ENCODE results near the gene SLC15A1. TPM values are rescaled to one million over a fixed set of nuclear protein-coding genes. Genes with fewer than 3 reads are reported as not detected.

SLC15A1 gene
- total RNA-seq, 1 donor from 2014 or later, result 1.1 TPM

DNA sequence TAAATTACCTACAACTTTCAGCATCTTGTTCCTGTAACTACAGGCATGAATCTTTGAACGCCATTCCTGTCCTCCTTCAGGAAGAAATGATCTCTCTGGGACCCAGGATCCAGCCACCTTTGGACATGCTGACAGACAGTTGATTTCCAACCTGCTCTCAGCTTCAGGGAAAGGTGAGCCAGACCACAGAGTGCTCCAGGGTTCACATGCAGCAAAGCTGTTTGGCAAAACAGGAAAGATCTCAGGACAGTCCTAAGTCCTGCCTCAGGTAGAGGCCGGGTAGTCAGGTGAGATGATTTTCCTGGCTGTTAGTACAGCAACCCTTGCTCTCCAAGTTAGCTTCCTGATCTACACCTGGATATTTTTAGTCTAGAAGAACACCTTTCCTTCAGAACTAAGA is 9.1 kb downstream of the SLC15A1 start:
- no peak for DNase-seq (ENCODE audit: low read depth)
- Histone ChIP-seq H3K27me3 (ENCODE audit: control insufficient read depth, insufficient read depth, low read length) (no peaks in the 10 kb centered on the region), H3K36me3 (ENCODE audit: control insufficient read depth, insufficient read depth, low read length) (no peaks in the 10 kb centered on the region), H3K4me3 (ENCODE audit: low read depth, low read length) (no peak overlapping the region)
- TF ChIP-seq CTCF (IDR thresholded peaks at IDR 0.05; ENCODE audit: insufficient read depth, low read length, poor library complexity, severe bottlenecking), result no peak

DNA sequence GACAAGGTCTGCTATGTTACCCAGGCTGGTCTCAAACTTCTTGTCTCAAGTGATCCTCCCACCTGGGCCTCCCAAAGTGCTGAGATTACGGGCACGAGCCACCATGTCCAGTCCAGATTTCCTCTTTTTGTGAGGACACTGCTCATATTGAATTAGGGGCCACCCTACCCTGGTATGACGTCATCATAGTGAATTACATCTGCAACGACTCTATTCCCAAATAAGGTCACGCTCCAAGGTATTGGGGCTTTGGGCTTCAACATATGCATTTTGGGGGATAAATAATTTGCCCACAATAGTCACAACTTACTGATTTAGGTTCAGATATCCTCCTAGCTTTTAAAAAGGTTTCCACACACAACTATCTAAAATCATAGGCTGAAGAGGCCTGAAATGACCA is 9.5 kb downstream of the SLC15A1 start:
- H3K4me3 ChIP-seq (ENCODE audit: low read depth, low read length), result no peak overlapping the region
- H3K36me3 ChIP-seq (ENCODE audit: control insufficient read depth, insufficient read depth, low read length), result no peaks in the 10 kb centered on the region
- no peak for TF ChIP-seq CTCF (IDR thresholded peaks at IDR 0.05; ENCODE audit: insufficient read depth, low read length, poor library complexity, severe bottlenecking)
- no peaks in the 10 kb centered on the region for H3K27me3 ChIP-seq (ENCODE audit: control insufficient read depth, insufficient read depth, low read length)
- no peak for DNase-seq (ENCODE audit: low read depth)

- no peak for TF ChIP-seq CTCF (IDR thresholded peaks at IDR 0.05; ENCODE audit: insufficient read depth, low read length, poor library complexity, severe bottlenecking)
- no peak overlapping the region for H3K4me3 ChIP-seq (ENCODE audit: low read depth, low read length)
- no peaks in the 10 kb centered on the region for H3K36me3 ChIP-seq (ENCODE audit: control insufficient read depth, insufficient read depth, low read length)
- DNase-seq (ENCODE audit: low read depth), result no peak
- no peaks in the 10 kb centered on the region for H3K27me3 ChIP-seq (ENCODE audit: control insufficient read depth, insufficient read depth, low read length)
These were observed 10.6 kb downstream of the SLC15A1 start for GRCh38 chr13:98741741-98742435.

DNA sequence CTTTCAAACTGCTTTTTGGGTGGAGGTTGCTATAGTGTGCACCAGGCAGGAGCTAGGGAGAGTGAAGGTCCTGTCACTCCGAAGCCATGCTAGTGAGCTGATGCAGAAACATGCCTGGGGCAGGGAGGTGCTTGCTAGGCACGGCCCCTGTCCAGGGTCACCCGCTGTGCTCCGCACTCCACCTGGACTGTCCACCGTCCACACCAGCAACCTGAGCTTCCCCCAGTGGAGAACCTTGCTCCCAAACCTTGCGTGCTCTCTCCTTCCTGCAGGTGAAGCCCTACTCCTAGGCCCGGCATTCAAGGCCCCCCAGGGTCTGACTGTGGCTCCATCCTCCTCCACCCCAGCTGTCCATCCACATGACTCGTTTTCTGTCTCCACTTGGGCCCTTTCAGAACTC is 12.3 kb downstream of the SLC15A1 start:
- no peaks in the 10 kb centered on the region for H3K36me3 ChIP-seq (ENCODE audit: control insufficient read depth, insufficient read depth, low read length)
- no peak for TF ChIP-seq CTCF (IDR thresholded peaks at IDR 0.05; ENCODE audit: insufficient read depth, low read length, poor library complexity, severe bottlenecking)
- no peaks in the 10 kb centered on the region for H3K27me3 ChIP-seq (ENCODE audit: control insufficient read depth, insufficient read depth, low read length)
- no peak for DNase-seq (ENCODE audit: low read depth)
- H3K4me3 ChIP-seq (ENCODE audit: low read depth, low read length), result no peak overlapping the region

DNA sequence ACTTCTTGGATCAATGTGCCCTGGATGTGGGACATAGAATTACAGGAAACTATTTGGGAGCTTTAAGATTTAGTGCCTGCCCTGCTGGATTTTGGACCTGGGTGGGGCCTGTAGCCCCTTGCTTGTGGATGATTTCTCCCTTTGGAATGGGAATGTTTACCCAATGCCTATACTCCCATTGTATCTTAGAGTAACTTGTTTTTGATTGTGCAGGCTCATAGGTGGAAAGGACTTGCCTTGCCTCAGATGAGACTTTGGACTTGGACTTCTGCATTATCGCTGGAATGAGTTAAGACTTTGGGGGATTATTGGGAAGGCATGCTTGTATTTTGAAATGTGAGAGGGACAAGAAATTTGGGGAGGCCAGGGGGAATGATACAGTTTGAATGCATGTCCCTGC is 13.5 kb downstream of the SLC15A1 start:
- TF ChIP-seq CTCF (IDR thresholded peaks at IDR 0.05; ENCODE audit: insufficient read depth, low read length, poor library complexity, severe bottlenecking), result no peak
- no peak for DNase-seq (ENCODE audit: low read depth)
- Histone ChIP-seq H3K4me3 (ENCODE audit: low read depth, low read length) (no peak overlapping the region), H3K27me3 (ENCODE audit: control insufficient read depth, insufficient read depth, low read length) (no peaks in the 10 kb centered on the region), H3K36me3 (ENCODE audit: control insufficient read depth, insufficient read depth, low read length) (no peaks in the 10 kb centered on the region)

DNA sequence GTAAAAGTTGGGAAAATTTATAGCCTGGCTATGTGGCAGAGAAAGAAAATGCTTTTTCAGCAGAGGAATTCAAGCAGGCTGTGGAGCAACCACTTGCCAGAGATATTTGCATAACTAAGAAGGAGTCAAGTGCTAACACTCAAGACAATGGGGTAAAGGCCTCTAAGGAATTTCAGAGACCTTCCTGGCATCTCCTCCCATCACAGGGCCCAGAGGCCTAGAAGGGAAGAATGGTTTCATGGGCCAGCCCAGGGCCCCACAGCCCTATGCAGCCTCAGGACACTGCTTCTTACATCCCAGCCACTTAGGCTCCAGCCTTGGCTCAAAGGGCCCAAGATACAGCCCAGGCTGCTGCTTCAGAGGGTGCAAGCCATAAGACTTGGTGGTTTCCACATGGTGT is 14.3 kb downstream of the SLC15A1 start:
- TF ChIP-seq CTCF (IDR thresholded peaks at IDR 0.05; ENCODE audit: insufficient read depth, low read length, poor library complexity, severe bottlenecking), result no peak
- H3K27me3 ChIP-seq (ENCODE audit: control insufficient read depth, insufficient read depth, low read length), result no peaks in the 10 kb centered on the region
- H3K4me3 ChIP-seq (ENCODE audit: low read depth, low read length), result no peak overlapping the region
- H3K36me3 ChIP-seq (ENCODE audit: control insufficient read depth, insufficient read depth, low read length), result no peaks in the 10 kb centered on the region
- DNase-seq (ENCODE audit: low read depth), result no peak
